Measurements from ENCODE around the gene EEF1G. TPM values are rescaled to one million over a fixed set of nuclear protein-coding genes. Genes with fewer than 3 reads are reported as not detected.

The EEF1G gene
- total RNA-seq, 1 experiment from 2014 or later = 1,815 TPM

- no peak for DNase-seq
Observed at GRCh38 chr11:62558669-62559068, 15.0 kb downstream of the EEF1G start.

GRCh38 chr11:62556875-62557631 lies 16.6 kb downstream of the EEF1G start:
- Histone ChIP-seq H2AFZ (ENCODE audit: low read length) (no peak overlapping the region), H3K4me3 (ENCODE audit: low read length) (peak overlapping the region; percentile 1; the same call in 1 of the 2 replicates), H3K36me3 (ENCODE audit: low read depth, low read length) (peaks cover 24% of the 10 kb centered on the region), H3K4me1 (ENCODE audit: insufficient read depth, low read length) (peaks cover 98% of the 10 kb centered on the region), H3K79me2 (ENCODE audit: low read length) (peaks cover 22% of the 10 kb centered on the region), H4K20me1 (ENCODE audit: low read length) (0 out of 2 replicates have a peak, but pooled peaks cover 2% of the 10 kb centered on the region), H3F3A (ENCODE audit: low read length, unreplicated experiment) (peaks cover 14% of the 10 kb centered on the region), H3K4me2 (ENCODE audit: low read length) (peak overlapping the region; percentile 90), H3K27me3 (ENCODE audit: low read length) (no peaks in the 10 kb centered on the region), H3K9me2 (replicated peaks; ENCODE audit: low read length) (no peaks in the 10 kb centered on the region), H3K9me3 (ENCODE audit: low read length) (no peaks in the 10 kb centered on the region), H3K9ac (ENCODE audit: low read length) (peak overlapping the region; percentile 50), H3K27ac (ENCODE audit: low read length) (peak overlapping the region; percentile 94)
- intact Hi-C loops (cut with micrococcal nuclease) = loop anchor here (10.0 kb wide), 1 partner anchor 582 kb away; no protein-coding TSS in a partner anchor
- POLR2A ChIA-PET (ENCODE audit: unreplicated experiment) = interaction anchor here (0.6 to 1.4 kb wide), 3 partner anchors 10 to 134 kb away, joined by 4 to 13 read pairs (median 7); partner anchors contain the start of genes AHNAK and TUT1
- CTCF ChIA-PET = interaction anchor here (0.6 to 3.3 kb wide), 8 partner anchors 9 to 162 kb away, joined by 3 to 26 read pairs (median 4); partner anchors contain the start of genes EEF1G and TUT1
- TF ChIP-seq EZH2 (IDR thresholded peaks at IDR 0.05; ENCODE audit: low read length, unreplicated experiment) (no peak), EZH2phosphoT487 (IDR thresholded peaks at IDR 0.05; ENCODE audit: borderline replicate concordance, low read length) (no peak), CTCF (conservative IDR thresholded peaks at IDR 0.05; ENCODE audit: low read depth, low read length) (no peak)
- DNase-seq = peak; percentile 55
- ATAC-seq = no peak
- no TSS peak for BruUV-seq (replicated peaks)

More at GRCh38 chr11:62558669-62559068, 15.0 kb downstream of the EEF1G start:
- intact Hi-C loops (cut with micrococcal nuclease) = loop anchor here (10.0 kb wide), 1 partner anchor 584 kb away; no protein-coding TSS in a partner anchor
- no peak overlapping the region for H3K4me2 ChIP-seq (ENCODE audit: low read length)
- H3K36me3 ChIP-seq (ENCODE audit: low read depth, low read length) = peaks cover 37% of the 10 kb centered on the region
- H2AFZ ChIP-seq (ENCODE audit: low read length) = no peak overlapping the region
- POLR2A ChIA-PET (ENCODE audit: unreplicated experiment) = interaction anchor here (0.6 kb wide), 1 partner anchor 16 kb away, joined by 12 read pairs; no protein-coding TSS in a partner anchor
- H3K9me3 ChIP-seq (ENCODE audit: low read length) = no peaks in the 10 kb centered on the region
- CTCF ChIA-PET = interaction anchor here (1.2 to 3.3 kb wide), 4 partner anchors 12 to 62 kb away, joined by 5 to 54 read pairs (median 18); partner anchors contain the start of gene AHNAK
- BruUV-seq (replicated peaks) = no TSS peak
- no peaks in the 10 kb centered on the region for H3K9me2 ChIP-seq (replicated peaks; ENCODE audit: low read length)
- H3K4me3 ChIP-seq (ENCODE audit: low read length) = no peak overlapping the region
- H3K27me3 ChIP-seq (ENCODE audit: low read length) = no peaks in the 10 kb centered on the region
- TF ChIP-seq EZH2phosphoT487 (IDR thresholded peaks at IDR 0.05; ENCODE audit: borderline replicate concordance, low read length) (no peak), EZH2 (IDR thresholded peaks at IDR 0.05; ENCODE audit: low read length, unreplicated experiment) (no peak), CTCF (conservative IDR thresholded peaks at IDR 0.05; ENCODE audit: low read depth, low read length) (no peak)
- H3F3A ChIP-seq (ENCODE audit: low read length, unreplicated experiment) = peaks cover 17% of the 10 kb centered on the region
- H3K4me1 ChIP-seq (ENCODE audit: insufficient read depth, low read length) = peaks cover 91% of the 10 kb centered on the region
- H3K9ac ChIP-seq (ENCODE audit: low read length) = no peak overlapping the region
- 0 out of 2 replicates have a peak, but pooled peaks cover 5% of the 10 kb centered on the region for H4K20me1 ChIP-seq (ENCODE audit: low read length)
- peaks cover 33% of the 10 kb centered on the region for H3K79me2 ChIP-seq (ENCODE audit: low read length)
- no peak for ATAC-seq
- H3K27ac ChIP-seq (ENCODE audit: low read length) = no peak overlapping the region; the same call in 1 of the 2 replicates
